HG03196 (cell line): ENCODE data around the gene SCO2.

Experiments used
- ATAC-seq: cut with Tn5 transposase; IDR thresholded peaks from one replicate; pipeline ENCODE4 v1.9.1; 2021; ENCODE audit not compliant: unreplicated experiment

The SCO2 gene

GRCh38 chr22:50532824-50533796 is 7.7 kb upstream of the SCO2 start:
- no peak for ATAC-seq

GRCh38 chr22:50531962-50532674 is 6.7 kb upstream of the SCO2 start:
- ATAC-seq, result no peak

GRCh38 chr22:50531546-50531961 is 6.2 kb upstream of the SCO2 start:
- ATAC-seq, result no peak

GRCh38 chr22:50530877-50531545 is 5.6 kb upstream of the SCO2 start:
- no peak for ATAC-seq

- ATAC-seq, result no peak
Observed at GRCh38 chr22:50530580-50530876, 5.1 kb upstream of the SCO2 start.

GRCh38 chr22:50529897-50530579 is 4.6 kb upstream of the SCO2 start, which contains the start of gene TYMP:
TYMP (minus strand) TSS chr22:50530012; CDS start chr22:50529709, 303 bp downstream.
- ATAC-seq, result no peak

- ATAC-seq, result no peak
Observed at GRCh38 chr22:50529416-50529896, 4.1 kb upstream of the SCO2 start.

GRCh38 chr22:50528682-50529415 is 3.5 kb upstream of the SCO2 start:
- ATAC-seq, result no peak

- ATAC-seq, result no peak
Observed at GRCh38 chr22:50527921-50528681, 2.7 kb upstream of the SCO2 start.

GRCh38 chr22:50526834-50527801 is 1.7 kb upstream of the SCO2 start:
- peak; percentile 11 for ATAC-seq

- peak; percentile 26 for ATAC-seq
Observed at GRCh38 chr22:50526108-50526833, 873 bp upstream of the SCO2 start.

GRCh38 chr22:50525858-50526107 is 385 bp upstream of the SCO2 start:
- peak; percentile 6 for ATAC-seq

- no peak for ATAC-seq
Observed at GRCh38 chr22:50524676-50525103, 708 bp downstream of the SCO2 start.

- ATAC-seq, result no peak
Observed at GRCh38 chr22:50523806-50524675, 1.4 kb downstream of the SCO2 start.

GRCh38 chr22:50523458-50523805 is 2.0 kb downstream of the SCO2 start:
- ATAC-seq, result no peak

- no peak for ATAC-seq
Observed at GRCh38 chr22:50522806-50523438, 2.5 kb downstream of the SCO2 start.
